HepG2 (cell line): ENCODE data around the gene SLC22A5. TPM values are rescaled to one million over a fixed set of nuclear protein-coding genes. Genes with fewer than 3 reads are reported as not detected.

ENCODE experiments used
- DR1 ChIP-seq: sonication (generic); formaldehyde crosslinking; IDR thresholded peaks from 2 replicates; pipeline ENCODE4 v1.8.0; 2021; ENCODE audit warnings: mild to moderate bottlenecking, missing genetic modification reagents, inconsistent platforms
- GPBP1L1 ChIP-seq: sonication (generic); formaldehyde crosslinking; IDR thresholded peaks from 2 replicates; pipeline ENCODE4 v1.5.0; 2020; ENCODE audit warnings: mild to moderate bottlenecking, missing genetic modification reagents
- HES4 ChIP-seq: sonication (generic); formaldehyde crosslinking; IDR thresholded peaks from 2 replicates; pipeline ENCODE4 v1.9.0; 2021; ENCODE audit warnings: mild to moderate bottlenecking, missing genetic modification reagents, borderline replicate concordance
- HMGXB3 ChIP-seq: sonication (generic); formaldehyde crosslinking; IDR thresholded peaks from 2 replicates; pipeline ENCODE4 v1.4.0; 2020; ENCODE audit warnings: missing genetic modification reagents, borderline replicate concordance
- HNRNPH1 ChIP-seq: fragments of 200-400 bp; formaldehyde crosslinking; optimal IDR thresholded peaks from 2 replicates; pipeline ENCODE3; 2017; ENCODE audit warnings: mild to moderate bottlenecking, low read depth, low read length
- IKZF5 ChIP-seq: IDR thresholded peaks from 2 replicates; pipeline ENCODE4 v1.6.1; 2018; ENCODE audit warnings: missing genetic modification reagents, mild to moderate bottlenecking, missing compliant biosample characterization
- ISX ChIP-seq: sonication (generic); formaldehyde crosslinking; conservative IDR thresholded peaks from 2 replicates; pipeline ENCODE4 v1.5.0; 2020; ENCODE audit warnings: missing genetic modification reagents
- NAIF1 ChIP-seq: sonication (generic); formaldehyde crosslinking; IDR thresholded peaks from 2 replicates; pipeline ENCODE4 v1.5.0; 2020; ENCODE audit warnings: mild to moderate bottlenecking, missing genetic modification reagents, borderline replicate concordance
- NFKBIZ ChIP-seq: IDR thresholded peaks from 2 replicates; pipeline ENCODE4 v1.6.1; 2018; ENCODE audit warnings: missing genetic modification reagents, missing compliant biosample characterization
- NR2F1 ChIP-seq, 2 experiments: fragments of 450-650 bp in 1 of 2; formaldehyde crosslinking in 1 of 2; IDR thresholded peaks; 2 replicates each; pipeline versions ENCODE4 v1.5.0 to v1.6.1; 2016 to 2020; ENCODE audit warnings: mild to moderate bottlenecking in 1 of 2, missing compliant biosample characterization in 1 of 2, missing genetic modification reagents in 1 of 2, moderate library complexity in 1 of 2
- UBTF ChIP-seq: sonication (generic); formaldehyde crosslinking; IDR thresholded peaks from 2 replicates; pipeline ENCODE4 v1.4.0; 2020; ENCODE audit warnings: mild to moderate bottlenecking, missing genetic modification reagents
- ZMYM3 ChIP-seq: sonication (generic); formaldehyde crosslinking; IDR thresholded peaks from 2 replicates; pipeline ENCODE4 v1.5.1; 2020; ENCODE audit warnings: mild to moderate bottlenecking, missing genetic modification reagents
- ZNF350 ChIP-seq: sonication (generic); formaldehyde crosslinking; IDR thresholded peaks from 2 replicates; pipeline ENCODE4 v1.4.0; 2020; ENCODE audit warnings: mild to moderate bottlenecking, low read depth, missing genetic modification reagents, borderline replicate concordance
- ZNF446 ChIP-seq: sonication (generic); formaldehyde crosslinking; IDR thresholded peaks from 2 replicates; pipeline ENCODE4 v1.5.0; 2020; ENCODE audit warnings: mild to moderate bottlenecking, missing genetic modification reagents
- ZNF468 ChIP-seq: sonication (generic); formaldehyde crosslinking; IDR thresholded peaks from 2 replicates; pipeline ENCODE4 v1.8.0; 2022; ENCODE audit warnings: mild to moderate bottlenecking, moderate library complexity, missing genetic modification reagents
- ZNF713 ChIP-seq: sonication (generic); formaldehyde crosslinking; IDR thresholded peaks from 2 replicates; pipeline ENCODE4 v1.4.0; 2020; ENCODE audit warnings: mild to moderate bottlenecking, missing genetic modification reagents
- ZSCAN22 ChIP-seq: sonication (generic); formaldehyde crosslinking; IDR thresholded peaks from 2 replicates; pipeline ENCODE4 v1.4.0; 2020; ENCODE audit warnings: mild to moderate bottlenecking, missing genetic modification reagents
- polyA plus RNA-seq, 8 experiments: library from polyadenylated mRNA; depleted of rRNA in 3 of 8; stranded (reverse) in 7 of 8; unstranded in 1 of 8; fragments of >200 nt; fragmentation: Illumina TruSeq in 4 of 8; extraction: Trizol in 4 of 8; gene quantifications; 2 replicates each; pipeline versions ENCODE4 v1.2.1 to v1.2.3, GENCODE V29; 2011 to 2016; ENCODE audit warnings: low read depth in 4 of 8, missing spikeins in 1 of 8, mixed read lengths in 1 of 8; ENCODE audit not compliant: insufficient read depth in 1 of 8
- total RNA-seq, 5 experiments: library from RNA; depleted of rRNA; stranded (reverse); fragments of >200 nt; fragmentation: Illumina TruSeq; extraction: Trizol; gene quantifications; 2 replicates each; pipeline ENCODE4 v1.2.3, GENCODE V29; 2016; ENCODE audit warnings: low read depth in 1 of 5

The SLC22A5 gene
- total and polyA plus RNA-seq, 2 of the 13 experiments (the other 11 are each of a cell fraction or from before 2014, with no cell fraction given), result 7.1 to 15.1 TPM

- no peak for TF ChIP-seq HMGXB3 (CRISPR knock-in tag)
- TF ChIP-seq UBTF (CRISPR knock-in tag), result peak; percentile 47; the same call in 1 of the 2 replicates
- TF ChIP-seq ZNF713 (CRISPR knock-in tag), result no peak
- TF ChIP-seq DR1 (CRISPR knock-in tag), result no peak
- TF ChIP-seq HES4 (CRISPR knock-in tag), result no peak
- no peak for TF ChIP-seq ZNF468 (CRISPR knock-in tag)
- no peak for TF ChIP-seq NAIF1
- no peak for TF ChIP-seq NFKBIZ (CRISPR knock-in tag)
- TF ChIP-seq GPBP1L1 (CRISPR knock-in tag), result no peak
- TF ChIP-seq NR2F1 (CRISPR knock-in tag; IDR thresholded peaks at IDR 0.05), result 0 out of 4 replicates have a peak, but pooled peaks of 1 of the 2 experiments have one; percentile 22
- TF ChIP-seq HNRNPH1, result no peak
- no peak for TF ChIP-seq ZNF350 (CRISPR knock-in tag)
- no peak for TF ChIP-seq ZSCAN22
- no peak for TF ChIP-seq IKZF5 (CRISPR knock-in tag)
- TF ChIP-seq ISX (CRISPR knock-in tag), result no peak
- TF ChIP-seq ZNF446 (CRISPR knock-in tag), result no peak
- TF ChIP-seq ZMYM3 (CRISPR knock-in tag), result no peak
These were observed 48.3 kb upstream of the SLC22A5 start (continued) for GRCh38 chr5:132321109-132321721.
